Spinal cord (tissue), 10 donors: ENCODE measurements around the gene HK2. TPM values are rescaled to one million over a fixed set of nuclear protein-coding genes. Genes with fewer than 3 reads are reported as not detected.
"Not testable (repeated sequence)": the region's sequence is repeated elsewhere in the genome, so short reads cannot be mapped to it uniquely, and the experiment has no call there.

ENCODE experiments used
- DNase-seq, 6 donors: peaks; one replicate each; pipeline versions ENCODE4 v3.0.0 to v3.0.0-alpha.2; 2013 to 2015; ENCODE audit warnings: low spot score in 6 of 6, low read depth in 4 of 6
- H3K27ac ChIP-seq: one replicate; pipeline ENCODE4 v1.5.1; 2013; ENCODE audit warnings: low read depth, low read length, control low read depth
- H3K27me3 ChIP-seq: one replicate; pipeline ENCODE4 v1.6.1; 2013; ENCODE audit warnings: low read length; ENCODE audit not compliant: control insufficient read depth, insufficient read depth
- H3K36me3 ChIP-seq: one replicate; pipeline ENCODE4 v1.6.1; 2013; ENCODE audit warnings: low read length; ENCODE audit not compliant: control insufficient read depth, insufficient read depth
- H3K4me1 ChIP-seq: one replicate; pipeline ENCODE4 v1.6.1; 2013; ENCODE audit warnings: low read length; ENCODE audit not compliant: control insufficient read depth, insufficient read depth
- H3K4me3 ChIP-seq: one replicate; pipeline ENCODE4 v1.5.1; 2013; ENCODE audit warnings: low read depth, low read length, control low read depth
- H3K9me3 ChIP-seq: one replicate; pipeline ENCODE4 v1.6.1; 2013; ENCODE audit warnings: low read length; ENCODE audit not compliant: control insufficient read depth, insufficient read depth
- WGBS: methylation state at CpG from one replicate; pipeline ENCODE4 v1.1.5; 2013; ENCODE audit warnings: missing lambda C conversion rate; ENCODE audit not compliant: insufficient coverage; 5-methylcytosine and 5-hydroxymethylcytosine counted together
- long read RNA-seq, 4 donors: transcript quantifications; one replicate each; lab custom pipeline, GENCODE V29; 2026
- polyA plus RNA-seq, 2 donors: library from polyadenylated mRNA; unstranded; fragments of 120-200 nt; gene quantifications; one replicate each; pipeline ENCODE4 v1.2.1, GENCODE V29; 2013; ENCODE audit not compliant: insufficient read length in 2 of 2
- total RNA-seq, 2 donors: library from RNA; depleted of rRNA in 1 of 2; stranded (reverse); fragments of 120-200 nt in 1 of 2; fragments of >200 nt in 1 of 2; gene quantifications; one replicate each; pipeline versions ENCODE4 v1.2.3 to v1.2.4, GENCODE V29; 2013 to 2014
- donor health status: healthy.

Gene HK2
- total RNA-seq (10 to 100 TPM in 1 of 2 donors, 1 to 10 TPM in 1; 9.9 to 10.8 TPM), polyA plus RNA-seq (10 to 100 TPM in 1 of 2 donors, 1 to 10 TPM in 1; 7.8 to 10.8 TPM)
- long read RNA-seq, donor 1, result 0 reads
- long read RNA-seq, donor 2, full-length matches to known transcripts, result 1 of 1 reads
- long read RNA-seq, donor 2, partial matches to known transcripts, result 0 of 1 reads
- long read RNA-seq, donor 2, other reads (novel, unspliced or antisense), result 0 of 1 reads
- long read RNA-seq, donor 3, result 0 reads
- long read RNA-seq, donor 4, result 0 reads

DNA sequence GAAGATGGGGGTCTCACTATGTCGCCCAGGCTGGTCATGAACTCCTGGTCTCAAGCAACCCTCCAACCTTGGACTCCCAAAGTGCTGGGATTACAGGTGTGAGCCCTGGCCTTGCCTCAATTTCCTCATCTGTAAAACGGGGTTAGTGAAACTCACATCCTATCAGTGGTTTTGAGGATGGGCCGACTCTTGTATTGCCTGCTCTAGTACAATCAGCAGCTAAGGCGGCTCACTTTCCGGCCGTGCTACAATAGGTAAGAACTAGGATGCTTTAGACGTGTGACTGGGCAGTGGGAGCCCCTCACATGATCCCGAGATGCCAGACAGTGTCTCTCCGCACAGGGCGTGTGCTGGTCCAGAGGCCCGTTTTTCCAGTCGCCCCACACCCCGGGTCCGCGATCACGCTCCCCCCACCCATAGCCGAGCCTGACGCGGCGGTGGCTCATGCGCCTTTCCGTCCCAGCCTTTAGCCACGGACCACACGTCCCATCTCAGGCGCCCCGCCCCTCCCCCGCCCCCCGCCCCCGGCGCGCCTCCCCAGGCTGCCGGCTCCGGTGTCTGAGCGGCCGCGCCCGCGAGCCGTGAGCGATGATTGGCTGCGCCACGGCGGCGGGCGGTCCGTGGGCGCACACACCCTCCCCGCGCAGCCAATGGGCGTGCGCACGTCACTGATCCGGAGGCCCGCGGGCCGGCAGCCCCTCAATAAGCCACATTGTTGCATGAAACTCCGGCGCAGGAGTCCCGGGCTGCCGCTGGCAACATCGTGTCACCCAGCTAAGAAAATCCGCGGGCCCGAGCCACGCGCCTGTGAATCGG, at the start of gene HK2:
TSS of gene HK2 (plus strand) at position 710 of the 816 bp plus-strand sequence. CDS start 454 bp downstream, outside the sequence.
- DNase-seq, result peak; percentile 36 to 95 (median 76)
- Histone ChIP-seq H3K9me3 (no peaks in the 10 kb centered on the region), H3K27ac (peak within 1 kb of the TSS; percentile 72), H3K36me3 (no peaks in the 10 kb centered on the region), H3K4me1 (peaks cover 28% of the 10 kb centered on the region), H3K27me3 (peaks cover 17% of the 10 kb centered on the region), H3K4me3 (peak within 1 kb of the TSS; percentile 64)
- 3% methylated on average over 64 of the region's 67 CpGs for WGBS

DNA sequence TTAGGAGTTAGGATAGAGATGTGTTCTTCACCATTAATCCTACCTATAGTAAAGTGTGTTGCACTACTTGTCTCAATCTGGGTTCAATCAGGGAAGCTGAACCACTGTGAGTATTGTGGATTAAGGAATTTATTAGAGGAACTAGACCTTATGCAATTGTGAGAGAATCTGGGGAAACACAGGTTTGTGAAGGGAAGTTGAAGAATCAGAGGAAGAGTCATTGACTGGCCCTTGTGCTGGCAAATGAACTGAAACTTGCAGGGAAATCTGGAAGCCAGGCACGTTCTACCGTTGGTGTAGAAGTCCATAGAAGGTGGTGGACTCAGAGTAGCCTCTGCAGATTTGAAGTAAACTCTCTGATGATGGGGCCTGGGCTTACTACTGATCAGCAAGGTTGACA, 44.7 kb upstream of the HK2 start:
- Histone ChIP-seq H3K4me1 (no peaks in the 10 kb centered on the region), H3K4me3 (no peak overlapping the region), H3K27me3 (no peaks in the 10 kb centered on the region), H3K27ac (no peak overlapping the region), H3K9me3 (peaks cover 3% of the 10 kb centered on the region), H3K36me3 (no peaks in the 10 kb centered on the region)
- WGBS, result 85% methylated on average over 2 of the region's 2 CpGs
- no peak for DNase-seq

DNA sequence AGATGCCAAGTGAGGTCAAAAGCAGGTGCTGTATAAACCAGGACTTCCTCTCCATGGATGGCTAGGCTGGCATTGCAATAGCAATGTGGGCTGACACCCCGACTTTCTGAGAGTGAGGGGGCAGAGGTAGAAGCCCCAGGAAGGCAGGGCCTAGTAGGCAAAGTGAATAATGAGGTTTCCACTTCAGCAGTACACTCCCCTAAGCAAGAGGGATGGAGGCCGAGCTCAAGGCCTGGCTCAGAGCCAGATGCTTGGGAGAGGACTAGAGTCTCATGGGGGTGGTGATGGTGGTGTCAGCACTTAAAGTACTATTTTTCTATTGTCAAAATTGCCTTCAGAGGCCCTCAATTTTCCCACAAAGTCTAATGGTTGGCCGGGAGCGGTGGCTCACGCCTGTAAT, 41.6 kb upstream of the HK2 start:
- DNase-seq, result no peak
- no peak overlapping the region for H3K27ac ChIP-seq
- H3K9me3 ChIP-seq, result peaks cover 3% of the 10 kb centered on the region
- WGBS, result 83% methylated on average over 1 of the region's 5 CpGs
- H3K4me3 ChIP-seq, result no peak overlapping the region
- H3K27me3 ChIP-seq, result no peaks in the 10 kb centered on the region
- no peaks in the 10 kb centered on the region for H3K4me1 ChIP-seq
- H3K36me3 ChIP-seq, result no peaks in the 10 kb centered on the region

DNA sequence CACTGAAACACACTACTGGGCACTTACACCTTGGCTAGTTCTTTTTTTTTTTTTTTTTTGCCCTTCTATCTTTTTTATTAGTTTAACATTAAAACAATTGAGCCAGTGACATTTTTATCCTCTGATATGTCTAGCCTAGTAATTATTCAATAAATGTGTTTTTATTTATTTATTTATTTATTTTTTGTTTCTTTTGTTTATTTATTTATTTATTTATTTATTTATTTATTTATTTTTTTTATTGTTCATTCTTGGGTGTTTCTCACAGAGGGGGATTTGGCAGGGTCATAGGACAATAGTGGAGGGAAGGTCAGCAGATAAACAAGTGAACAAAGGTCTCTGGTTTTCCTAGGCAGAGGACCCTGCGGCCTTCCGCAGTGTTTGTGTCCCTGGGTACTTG, 39.0 kb upstream of the HK2 start:
- not testable (repeated sequence) for H3K27me3 ChIP-seq, H3K27ac ChIP-seq, DNase-seq, H3K9me3 ChIP-seq, H3K36me3 ChIP-seq, H3K4me3 ChIP-seq, H3K4me1 ChIP-seq
- no CpG with 5 or more reads among the region's 2 CpGs for WGBS

DNA sequence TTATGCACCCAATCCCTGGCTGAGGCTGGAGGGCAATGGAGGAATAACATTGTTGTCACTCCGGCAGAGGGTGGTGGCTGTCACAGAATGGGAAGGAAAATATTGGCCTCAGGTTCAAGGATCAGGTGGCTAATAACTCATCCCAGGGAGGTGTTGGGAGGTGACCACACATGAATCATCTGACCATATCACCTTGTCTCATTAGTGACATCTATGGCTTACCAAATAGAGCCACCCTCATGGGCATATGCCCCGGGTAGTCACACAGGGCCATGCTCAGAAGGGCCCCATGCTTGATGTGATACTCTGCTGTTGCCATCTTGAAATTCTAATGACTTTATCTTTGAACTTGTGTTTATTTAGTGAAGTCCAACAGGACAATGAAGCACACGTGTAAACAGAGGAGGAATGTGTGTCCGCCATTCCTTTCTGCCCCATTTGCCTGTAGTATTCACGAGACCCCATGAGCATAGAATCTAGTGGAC, 27.5 kb upstream of the HK2 start:
- Histone ChIP-seq H3K9me3 (no peaks in the 10 kb centered on the region), H3K27me3 (no peaks in the 10 kb centered on the region), H3K27ac (no peak overlapping the region), H3K4me1 (no peaks in the 10 kb centered on the region), H3K36me3 (no peaks in the 10 kb centered on the region), H3K4me3 (no peak overlapping the region)
- 89% methylated on average over 3 of the region's 5 CpGs for WGBS
- no peak for DNase-seq

DNA sequence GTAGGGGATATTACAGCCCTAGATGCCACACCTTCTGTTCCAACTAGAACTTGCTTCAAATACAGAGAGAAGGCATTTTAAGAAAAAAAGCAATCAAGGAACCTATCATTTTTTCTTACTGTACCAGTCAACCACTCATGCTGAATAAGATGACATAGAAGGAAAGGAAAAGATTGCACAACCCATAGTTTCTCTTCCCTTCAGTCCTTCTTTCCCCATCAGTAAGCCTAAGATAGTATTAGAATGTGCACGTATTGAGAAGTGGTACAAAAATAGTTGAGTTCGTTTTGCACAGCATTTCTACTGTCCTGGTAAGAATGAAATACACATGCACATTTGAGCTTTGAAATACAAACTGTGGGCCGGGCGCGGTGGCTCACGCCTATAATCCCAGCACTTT, 27.0 kb upstream of the HK2 start:
- Histone ChIP-seq H3K4me1 (no peaks in the 10 kb centered on the region), H3K9me3 (no peaks in the 10 kb centered on the region), H3K36me3 (no peaks in the 10 kb centered on the region), H3K4me3 (no peak overlapping the region), H3K27me3 (no peaks in the 10 kb centered on the region), H3K27ac (no peak overlapping the region)
- 80% methylated on average over 4 of the region's 6 CpGs for WGBS
- no peak for DNase-seq

DNA sequence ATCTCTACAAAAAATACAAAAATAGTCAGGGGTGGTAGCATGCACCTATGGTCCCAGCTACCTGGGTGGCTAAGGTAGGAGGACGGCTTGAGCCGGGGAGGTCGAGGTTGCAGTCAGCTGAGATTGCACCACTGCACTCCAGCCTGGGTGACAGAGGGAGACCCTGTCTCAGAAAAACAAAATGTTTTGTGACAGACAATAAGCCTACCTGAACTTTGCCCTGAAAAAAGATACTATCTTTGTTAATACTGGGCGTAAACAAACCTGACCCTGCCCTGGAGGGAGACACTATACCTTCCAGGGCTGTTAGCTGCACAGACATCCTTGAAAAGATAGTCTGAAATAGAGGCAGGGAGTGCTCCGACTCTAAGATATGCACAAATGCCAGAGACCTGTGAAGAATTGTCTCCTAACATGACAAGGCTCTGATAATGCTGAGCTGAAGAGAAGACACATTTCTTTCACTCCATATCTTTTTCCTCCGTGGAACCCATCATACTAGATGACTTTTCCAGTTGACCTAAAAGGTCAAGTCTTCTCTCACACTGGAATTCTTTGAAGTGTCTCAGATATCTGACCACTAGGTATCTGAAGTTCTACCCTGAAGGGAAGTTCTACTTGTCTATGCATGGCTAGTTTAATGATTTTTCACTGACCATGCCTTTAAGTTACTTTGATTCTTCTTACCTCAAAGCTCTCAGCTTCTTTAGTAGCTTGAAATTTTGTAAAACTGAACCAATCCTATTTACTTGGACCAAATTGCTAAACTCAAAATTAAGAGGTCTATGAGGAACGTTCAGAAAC, 20.9 kb upstream of the HK2 start:
- no peak for DNase-seq
- WGBS, result 90% methylated on average over 5 of the region's 7 CpGs
- no peak overlapping the region for H3K4me3 ChIP-seq
- no peaks in the 10 kb centered on the region for H3K27me3 ChIP-seq
- H3K4me1 ChIP-seq, result peaks cover 3% of the 10 kb centered on the region
- H3K27ac ChIP-seq, result no peak overlapping the region
- no peaks in the 10 kb centered on the region for H3K9me3 ChIP-seq
- H3K36me3 ChIP-seq, result no peaks in the 10 kb centered on the region

DNA sequence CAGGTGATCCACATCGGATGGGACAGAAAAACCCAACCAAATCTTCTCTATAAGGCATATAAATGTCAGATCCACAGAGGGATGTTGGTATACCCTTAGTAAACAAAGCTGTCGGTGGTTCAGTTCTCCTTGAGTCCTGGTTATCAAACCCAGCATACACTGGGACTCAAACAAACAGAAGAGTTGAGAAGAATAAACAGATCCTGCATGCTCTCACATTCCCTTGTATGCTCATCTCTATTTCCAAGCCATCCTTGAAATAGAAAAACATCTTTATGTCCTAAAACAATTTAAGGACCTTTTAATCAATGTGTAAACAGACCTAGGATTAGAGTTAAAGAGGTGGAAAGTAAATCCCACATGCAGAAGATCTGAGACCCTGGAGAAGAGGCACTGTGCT, 19.8 kb upstream of the HK2 start:
- no peaks in the 10 kb centered on the region for H3K27me3 ChIP-seq
- WGBS, result 100% methylated on average over 1 of the region's 2 CpGs

DNA sequence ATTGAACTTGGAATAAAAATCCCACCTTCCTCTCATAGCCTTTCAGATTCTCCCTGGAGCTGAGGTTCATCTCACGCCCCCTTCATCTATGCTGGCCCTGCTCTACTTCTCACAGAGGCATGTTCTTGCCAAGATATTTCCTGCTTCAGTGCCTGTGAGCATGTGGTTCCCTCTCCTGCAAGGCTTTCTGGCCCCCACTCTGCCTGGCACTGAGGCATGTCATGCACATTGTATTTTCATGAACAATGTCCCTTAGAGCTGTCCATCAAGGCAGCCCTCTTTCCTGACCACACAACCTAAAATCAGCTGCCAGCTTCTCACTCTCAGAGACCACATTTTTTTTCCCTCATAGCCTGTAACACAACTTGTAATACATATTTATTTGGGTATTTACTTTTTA, 18.0 kb upstream of the HK2 start:
- WGBS, result 80% methylated on average over 1 of the region's 1 CpG
- Histone ChIP-seq H3K4me3 (no peak overlapping the region), H3K4me1 (peaks cover 3% of the 10 kb centered on the region), H3K36me3 (no peaks in the 10 kb centered on the region), H3K9me3 (no peaks in the 10 kb centered on the region), H3K27ac (no peak overlapping the region), H3K27me3 (no peaks in the 10 kb centered on the region)
- DNase-seq, result peak in 1 of 6 donors; percentile 47

More for the DNA sequence above, 19.8 kb upstream of the HK2 start:
- Histone ChIP-seq H3K9me3 (no peaks in the 10 kb centered on the region), H3K4me1 (peaks cover 3% of the 10 kb centered on the region), H3K27ac (no peak overlapping the region), H3K4me3 (no peak overlapping the region), H3K36me3 (no peaks in the 10 kb centered on the region)
- no peak for DNase-seq
